Effector memory CD4-positive, alpha-beta T cell (primary cell): ENCODE data around the gene FHAD1.

Experiments
- DNase-seq, 3 donors: peaks; one replicate each; pipeline ENCODE4 v3.0.0-alpha.2; 2020
- H3K27ac ChIP-seq: 2 replicates; pipeline ENCODE4 v1.7.0; 2013; ENCODE audit warnings: mild to moderate bottlenecking, low read length, moderate library complexity; ENCODE audit not compliant: insufficient read depth, poor library complexity, severe bottlenecking
- H3K27me3 ChIP-seq: replicated peaks from 2 replicates; pipeline ENCODE4 v1.7.0; 2013; ENCODE audit warnings: mild to moderate bottlenecking, low read length; ENCODE audit not compliant: insufficient read depth, control insufficient read depth, poor library complexity, severe bottlenecking
- H3K36me3 ChIP-seq: 2 replicates; pipeline ENCODE4 v1.7.0; 2013; ENCODE audit warnings: mild to moderate bottlenecking, low read length, moderate library complexity; ENCODE audit not compliant: control insufficient read depth, insufficient read depth
- H3K4me1 ChIP-seq: 2 replicates; pipeline ENCODE4 v1.7.0; 2013; ENCODE audit warnings: low read length, mild to moderate bottlenecking; ENCODE audit not compliant: control insufficient read depth, insufficient read depth, poor library complexity, severe bottlenecking
- H3K4me3 ChIP-seq: 2 replicates; pipeline ENCODE4 v1.7.0; 2013; ENCODE audit warnings: low read length, low read depth, mild to moderate bottlenecking; ENCODE audit not compliant: insufficient read depth, poor library complexity, severe bottlenecking
- H3K9me3 ChIP-seq: 2 replicates; pipeline ENCODE4 v1.7.0; 2013; ENCODE audit warnings: mild to moderate bottlenecking, low read length, moderate library complexity; ENCODE audit not compliant: control insufficient read depth

Gene FHAD1

GRCh38 chr1:15412175-15412800 is 165.3 kb downstream of the FHAD1 start:
- H3K4me1 ChIP-seq = peaks cover 58% of the 10 kb centered on the region
- H3K27ac ChIP-seq = peak overlapping the region; percentile 89
- H3K4me3 ChIP-seq = peak overlapping the region; percentile 91
- H3K36me3 ChIP-seq = peaks cover 7% of the 10 kb centered on the region
- no peaks in the 10 kb centered on the region for H3K27me3 ChIP-seq
- H3K9me3 ChIP-seq = no peaks in the 10 kb centered on the region
- peak in 2 of 3 donors; percentile 50 to 59 for DNase-seq

- Histone ChIP-seq H3K36me3 (peaks cover 7% of the 10 kb centered on the region), H3K9me3 (no peaks in the 10 kb centered on the region), H3K27me3 (no peaks in the 10 kb centered on the region), H3K4me1 (peaks cover 63% of the 10 kb centered on the region), H3K27ac (no peak overlapping the region), H3K4me3 (no peak overlapping the region)
- no peak for DNase-seq
These were observed 165.8 kb downstream of the FHAD1 start for GRCh38 chr1:15412843-15413242.

- H3K4me1 ChIP-seq = peaks cover 65% of the 10 kb centered on the region
- no peak overlapping the region for H3K4me3 ChIP-seq
These were observed 166.8 kb downstream of the FHAD1 start for GRCh38 chr1:15413563-15414444.

GRCh38 chr1:15414445-15414983 is 167.5 kb downstream of the FHAD1 start:
- DNase-seq = no peak
- Histone ChIP-seq H3K27ac (no peak overlapping the region), H3K4me1 (peaks cover 61% of the 10 kb centered on the region), H3K4me3 (no peak overlapping the region), H3K9me3 (no peaks in the 10 kb centered on the region), H3K36me3 (peaks cover 7% of the 10 kb centered on the region), H3K27me3 (no peaks in the 10 kb centered on the region)

More at GRCh38 chr1:15413563-15414444, 166.8 kb downstream of the FHAD1 start:
- no peaks in the 10 kb centered on the region for H3K9me3 ChIP-seq
- H3K27ac ChIP-seq = no peak overlapping the region
- H3K36me3 ChIP-seq = peaks cover 7% of the 10 kb centered on the region
- DNase-seq = no peak
- H3K27me3 ChIP-seq = no peaks in the 10 kb centered on the region

GRCh38 chr1:15417059-15417934 is 170.3 kb downstream of the FHAD1 start:
- H3K9me3 ChIP-seq = no peaks in the 10 kb centered on the region
- H3K36me3 ChIP-seq = peaks cover 18% of the 10 kb centered on the region
- no peak overlapping the region for H3K4me3 ChIP-seq
- H3K4me1 ChIP-seq = peaks cover 48% of the 10 kb centered on the region
- DNase-seq = peak; percentile 72 to 76 (median 72)
- no peaks in the 10 kb centered on the region for H3K27me3 ChIP-seq
- peak overlapping the region; percentile 73 for H3K27ac ChIP-seq

- no peak overlapping the region for H3K4me3 ChIP-seq
- peaks cover 15% of the 10 kb centered on the region for H3K36me3 ChIP-seq
- H3K4me1 ChIP-seq = peaks cover 34% of the 10 kb centered on the region
- no peaks in the 10 kb centered on the region for H3K9me3 ChIP-seq
- peak overlapping the region; percentile 23 for H3K27ac ChIP-seq
- no peaks in the 10 kb centered on the region for H3K27me3 ChIP-seq
- no peak for DNase-seq
These were observed 171.9 kb downstream of the FHAD1 start for GRCh38 chr1:15418806-15419515.

- Histone ChIP-seq H3K9me3 (no peaks in the 10 kb centered on the region), H3K27me3 (no peaks in the 10 kb centered on the region), H3K27ac (no peak overlapping the region), H3K4me1 (peaks cover 22% of the 10 kb centered on the region), H3K36me3 (peaks cover 25% of the 10 kb centered on the region), H3K4me3 (no peak overlapping the region)
- no peak for DNase-seq
These were observed 173.9 kb downstream of the FHAD1 start for GRCh38 chr1:15420853-15421465.

- no peaks in the 10 kb centered on the region for H3K27me3 ChIP-seq
- no peak overlapping the region for H3K27ac ChIP-seq
- DNase-seq = no peak
- H3K4me3 ChIP-seq = no peak overlapping the region
- no peaks in the 10 kb centered on the region for H3K9me3 ChIP-seq
- peaks cover 4% of the 10 kb centered on the region for H3K4me1 ChIP-seq
- H3K36me3 ChIP-seq = peaks cover 36% of the 10 kb centered on the region
These were observed 175.8 kb downstream of the FHAD1 start for GRCh38 chr1:15422871-15423270.
